Measurements from ENCODE around the gene CEACAM20. TPM values are rescaled to one million over a fixed set of nuclear protein-coding genes. Genes with fewer than 3 reads are reported as not detected.

The CEACAM20 gene
- total RNA-seq, 1 experiment from 2014 or later, result not detected

- no peak overlapping the region for H3K4me2 ChIP-seq (ENCODE audit: low read length)
- no peak overlapping the region for H3K4me3 ChIP-seq (replicated peaks in 1 of 2; ENCODE audit: low read depth in 1 of 2, low read length in 2 of 2)
- H3K4me1 ChIP-seq (ENCODE audit: control insufficient read depth in 1 of 2, insufficient read depth in 2 of 2, low read length in 2 of 2), result peaks cover 0 to 3% of the 10 kb centered on the region in 2 experiments; a peak in 1 of 4 replicates
- 0 out of 2 replicates have a peak, but pooled peaks have one; percentile 6 for ATAC-seq
- H3K79me2 ChIP-seq (ENCODE audit: insufficient read depth, low read length), result no peaks in the 10 kb centered on the region
- H3K27me3 ChIP-seq (ENCODE audit: insufficient read depth, low read length), result no peaks in the 10 kb centered on the region
- ChIA-PET POLR2A (interaction anchor here (0.8 to 1.3 kb wide), 3 partner anchors 11 to 79 kb away, joined by 3 to 8 read pairs (median 3); partner anchors contain the start of gene PVR), RAD21 (ENCODE audit: low non-redundant PET in 1 of 2, low total read pairs in 2 of 2, uncharacterized antibody in 2 of 2, unreplicated experiment in 2 of 2) (interaction anchor here (0.9 to 1.3 kb wide), 6 partner anchors 77 to 193 kb away, joined by 3 to 6 read pairs (median 5); no protein-coding TSS in a partner anchor), CTCF (interaction anchor here (1.0 to 2.0 kb wide), 11 partner anchors 9 to 197 kb away, joined by 3 to 19 read pairs (median 6); no protein-coding TSS in a partner anchor)
- no peaks in the 10 kb centered on the region for H3K9me3 ChIP-seq (ENCODE audit: control insufficient read depth in 1 of 2, insufficient read depth in 1 of 2, low read depth in 1 of 2, low read length in 2 of 2)
- no peak overlapping the region for H3K9ac ChIP-seq (ENCODE audit: low read length)
- BruUV-seq (replicated peaks), result no TSS peak
- H3K9me2 ChIP-seq (ENCODE audit: insufficient read depth), result no peaks in the 10 kb centered on the region
- DNase-seq (ENCODE audit: low read depth, low spot score), result no peak
- H2AFZ ChIP-seq (ENCODE audit: low read depth, low read length, poor library complexity, severe bottlenecking), result no peak overlapping the region
- TF ChIP-seq EZH2phosphoT487 (IDR thresholded peaks at IDR 0.05; ENCODE audit: borderline replicate concordance) (no peak), FOSL1 (IDR thresholded peaks at IDR 0.05; ENCODE audit: low read depth) (no peak)
- H4K20me1 ChIP-seq (ENCODE audit: insufficient read depth), result no peaks in the 10 kb centered on the region
- intact Hi-C loops (cut with micrococcal nuclease), result loop anchor here (1.0 to 2.0 kb wide), 2 partner anchors 80 to 193 kb away; no protein-coding TSS in a partner anchor
- no peaks in the 10 kb centered on the region for H3K36me3 ChIP-seq (ENCODE audit: control insufficient read depth in 1 of 2, insufficient read depth in 2 of 2, low read length in 2 of 2)
- no peak overlapping the region for H3K27ac ChIP-seq (ENCODE audit: low read depth, low read length)
Measured at GRCh38 chr19:44577566-44577874, 48.0 kb upstream of the CEACAM20 start.

GRCh38 chr19:44576843-44577565 is 47.5 kb upstream of the CEACAM20 start:
- Histone ChIP-seq H3K27me3 (ENCODE audit: insufficient read depth, low read length) (no peaks in the 10 kb centered on the region), H4K20me1 (ENCODE audit: insufficient read depth) (no peaks in the 10 kb centered on the region), H3K9me2 (ENCODE audit: insufficient read depth) (no peaks in the 10 kb centered on the region), H2AFZ (ENCODE audit: low read depth, low read length, poor library complexity, severe bottlenecking) (peak overlapping the region; percentile 70), H3K9ac (ENCODE audit: low read length) (no peak overlapping the region), H3K27ac (ENCODE audit: low read depth, low read length) (no peak overlapping the region), H3K4me3 (replicated peaks in 1 of 2; ENCODE audit: low read depth in 1 of 2, low read length in 2 of 2) (no peak overlapping the region), H3K79me2 (ENCODE audit: insufficient read depth, low read length) (no peaks in the 10 kb centered on the region), H3K4me1 (ENCODE audit: control insufficient read depth in 1 of 2, insufficient read depth in 2 of 2, low read length in 2 of 2) (peaks cover 0 to 3% of the 10 kb centered on the region in 2 experiments; a peak in 1 of 4 replicates), H3K4me2 (ENCODE audit: low read length) (no peak overlapping the region), H3K9me3 (ENCODE audit: control insufficient read depth in 1 of 2, insufficient read depth in 1 of 2, low read depth in 1 of 2, low read length in 2 of 2) (no peaks in the 10 kb centered on the region), H3K36me3 (ENCODE audit: control insufficient read depth in 1 of 2, insufficient read depth in 2 of 2, low read length in 2 of 2) (no peaks in the 10 kb centered on the region)
- CTCF ChIA-PET, result interaction anchor here (0.6 to 2.0 kb wide), 12 partner anchors 8 to 198 kb away, joined by 3 to 19 read pairs (median 6); no protein-coding TSS in a partner anchor
- POLR2A ChIA-PET, result interaction anchor here (0.8 to 1.3 kb wide), 3 partner anchors 11 to 79 kb away, joined by 3 to 8 read pairs (median 3); partner anchors contain the start of gene PVR
- ATAC-seq (peak; percentile 97), DNase-seq (ENCODE audit: low read depth, low spot score) (peak; percentile 39)
- BruUV-seq (replicated peaks), result no TSS peak
- RAD21 ChIA-PET (ENCODE audit: low non-redundant PET in 1 of 2, low total read pairs in 2 of 2, uncharacterized antibody in 2 of 2, unreplicated experiment in 2 of 2), result interaction anchor here (0.7 to 1.3 kb wide), 7 partner anchors 77 to 194 kb away, joined by 3 to 6 read pairs (median 5); no protein-coding TSS in a partner anchor
- intact Hi-C loops (cut with micrococcal nuclease), result loop anchor here (1.0 to 2.0 kb wide), 2 partner anchors 80 to 194 kb away; no protein-coding TSS in a partner anchor
- TF ChIP-seq SRF (IDR thresholded peaks at IDR 0.05; ENCODE audit: low read depth) (no peak), MAX (IDR thresholded peaks at IDR 0.05) (no peak), ELF1 (IDR thresholded peaks at IDR 0.05; ENCODE audit: borderline replicate concordance, low read depth) (no peak), EZH2 (IDR thresholded peaks at IDR 0.05) (no peak), TCF7L2 (IDR thresholded peaks at IDR 0.05; ENCODE audit: borderline replicate concordance, extremely low read depth, insufficient read depth, insufficient read length) (no peak), ZFX (IDR thresholded peaks at IDR 0.05) (no peak), ATF3 (IDR thresholded peaks at IDR 0.05) (no peak), ZBTB33 (IDR thresholded peaks at IDR 0.05; ENCODE audit: extremely low read depth, insufficient replicate concordance, low read length) (no peak), REST (IDR thresholded peaks at IDR 0.05; ENCODE audit: low read depth) (no peak), EGR1 (IDR thresholded peaks at IDR 0.05; ENCODE audit: low read depth) (no peak)
